GM12891 (cell line): ENCODE results near the gene TBC1D10B.
"Not testable (repeated sequence)": the region's sequence is repeated elsewhere in the genome, so short reads cannot be mapped to it uniquely, and the experiment has no call there.

ENCODE experiments used
- PAX5 ChIP-seq: IDR thresholded peaks from 2 replicates; pipeline ENCODE4 v1.6.1; 2011; ENCODE audit warnings: low read length, moderate library complexity, mild to moderate bottlenecking; ENCODE audit not compliant: insufficient read depth, severe bottlenecking
- POLR2A ChIP-seq: IDR thresholded peaks from 2 replicates; pipeline ENCODE4 v1.6.1; 2011; ENCODE audit warnings: low read depth, low read length, control low read depth
- POLR2AphosphoS5 ChIP-seq: IDR thresholded peaks from 2 replicates; pipeline ENCODE4 v1.6.1; 2011; ENCODE audit warnings: low read depth, low read length, control low read depth
- POU2F2 ChIP-seq: IDR thresholded peaks from 2 replicates; pipeline ENCODE4 v1.6.1; 2011; ENCODE audit warnings: low read depth, mild to moderate bottlenecking, control low read depth, low read length, moderate library complexity
- SPI1 ChIP-seq: IDR thresholded peaks from 2 replicates; pipeline ENCODE4 v1.6.1; 2011; ENCODE audit warnings: low read depth, low read length, control low read depth
- TAF1 ChIP-seq: IDR thresholded peaks from 2 replicates; pipeline ENCODE4 v1.6.1; 2011; ENCODE audit warnings: low read depth, low read length, control low read depth

- TF ChIP-seq TAF1, POLR2A, POLR2AphosphoS5, PAX5, POU2F2, SPI1: not testable (repeated sequence)
These were observed 32.3 kb downstream of the TBC1D10B start for GRCh38 chr16:30337964-30338357.
